WTC11 (cell line): Measurements from ENCODE around the gene TRIM22. TPM values are rescaled to one million over a fixed set of nuclear protein-coding genes. Genes with fewer than 3 reads are reported as not detected.

Source experiments
- ATAC-seq: fragments of 200-7000 bp; cut with Tn5 transposase; 2 replicates; pipeline ENCODE4 v1.10.0; 2021; ENCODE audit warnings: mild to moderate bottlenecking, moderate library complexity
- CTCF ChIA-PET: fragments of 300-600 bp; sonication (Branson Sonifier 250); formaldehyde crosslinking; loops from one replicate; lab custom pipeline; 2021; ENCODE audit warnings: antibody characterized with exemption; lab: Charles Lee
- POLR2A ChIA-PET: fragments of 350-600 bp; sonication (Branson Sonifier 250); formaldehyde crosslinking; loops from one replicate; lab custom pipeline; 2021; ENCODE audit warnings: antibody characterized with exemption; lab: Charles Lee
- DNase-seq: peaks from one replicate; pipeline ENCODE4 v3.0.0; 2021; ENCODE audit warnings: low spot score
- H3K27ac Mint-ChIP-seq: 2 replicates; pipeline ENCODE4 v1.8.0; 2021; ENCODE audit warnings: mixed read lengths
- H3K27me3 Mint-ChIP-seq: 2 replicates; pipeline ENCODE4 v1.8.0; 2021; ENCODE audit warnings: low read depth, mild to moderate bottlenecking, moderate library complexity, mixed read lengths
- H3K36me3 Mint-ChIP-seq: 2 replicates; pipeline ENCODE4 v1.8.0; 2021; ENCODE audit warnings: mixed read lengths
- H3K4me1 Mint-ChIP-seq: 2 replicates; pipeline ENCODE4 v1.8.0; 2022; ENCODE audit warnings: mixed read lengths
- H3K4me3 Mint-ChIP-seq: 2 replicates; pipeline ENCODE4 v1.8.0; 2021; ENCODE audit warnings: mild to moderate bottlenecking, moderate library complexity, mixed read lengths
- H3K9me3 Mint-ChIP-seq: 2 replicates; pipeline ENCODE4 v1.8.0; 2021; ENCODE audit warnings: mixed read lengths
- ATF1 ChIP-seq: sonication (generic); formaldehyde crosslinking; IDR thresholded peaks from 2 replicates; pipeline ENCODE4 v1.8.1; 2023; ENCODE audit warnings: mild to moderate bottlenecking, moderate library complexity, missing genetic modification reagents
- FOXJ3 ChIP-seq: sonication (generic); formaldehyde crosslinking; IDR thresholded peaks from 2 replicates; pipeline ENCODE4 v1.9.0; 2021; ENCODE audit warnings: missing genetic modification reagents, mild to moderate bottlenecking, borderline replicate concordance
- FOXK1 ChIP-seq: sonication (generic); formaldehyde crosslinking; IDR thresholded peaks from 2 replicates; pipeline ENCODE4 v1.8.0; 2022; ENCODE audit warnings: mild to moderate bottlenecking, moderate library complexity, missing genetic modification reagents
- GRHL2 ChIP-seq: fragments of 250-450 bp; sonication (Bioruptor Pico); IDR thresholded peaks from 2 replicates; pipeline ENCODE4 v1.8.0; 2022; ENCODE audit warnings: mild to moderate bottlenecking, moderate library complexity; ENCODE audit not compliant: insufficient replicate concordance, severe bottlenecking
- HMGA2 ChIP-seq: fragments of 250-450 bp; sonication (Bioruptor Pico); IDR thresholded peaks from 2 replicates; pipeline ENCODE4 v1.4.0; 2021; ENCODE audit warnings: mild to moderate bottlenecking, moderate library complexity
- JAZF1 ChIP-seq: fragments of 250-450 bp; sonication (Bioruptor Pico); IDR thresholded peaks from 2 replicates; pipeline ENCODE4 v1.9.0; 2021; ENCODE audit warnings: moderate library complexity, mild to moderate bottlenecking, inconsistent platforms
- NR1H2 ChIP-seq: sonication (generic); formaldehyde crosslinking; IDR thresholded peaks from 2 replicates; pipeline ENCODE4 v1.9.0; 2021; ENCODE audit warnings: mild to moderate bottlenecking, moderate library complexity, missing genetic modification reagents
- NR3C1 ChIP-seq: sonication (generic); formaldehyde crosslinking; conservative IDR thresholded peaks from 2 replicates; pipeline ENCODE4 v1.8.1; 2023; ENCODE audit warnings: low read depth, mild to moderate bottlenecking, missing genetic modification reagents
- RELA ChIP-seq: sonication (generic); formaldehyde crosslinking; IDR thresholded peaks from 2 replicates; pipeline ENCODE4 v1.8.1; 2022; ENCODE audit warnings: missing genetic modification reagents, mild to moderate bottlenecking, borderline replicate concordance
- RORB ChIP-seq: fragments of 250-450 bp; sonication (Bioruptor Pico); IDR thresholded peaks from 2 replicates; pipeline ENCODE4 v1.9.0; 2021; ENCODE audit warnings: mild to moderate bottlenecking
- SMAD3 ChIP-seq: sonication (generic); formaldehyde crosslinking; IDR thresholded peaks from 2 replicates; pipeline ENCODE4 v1.8.0; 2022; ENCODE audit warnings: missing genetic modification reagents, mild to moderate bottlenecking, borderline replicate concordance
- SMAD4 ChIP-seq: sonication (generic); formaldehyde crosslinking; IDR thresholded peaks from 2 replicates; pipeline ENCODE4 v1.8.0; 2022; ENCODE audit warnings: mild to moderate bottlenecking, missing genetic modification reagents
- SOX15 ChIP-seq: fragments of 250-450 bp; sonication (Bioruptor Pico); IDR thresholded peaks from 2 replicates; pipeline ENCODE4 v1.9.0; 2021; ENCODE audit warnings: mild to moderate bottlenecking
- TEAD4 ChIP-seq: sonication (generic); formaldehyde crosslinking; IDR thresholded peaks from 2 replicates; pipeline ENCODE4 v1.8.0; 2022; ENCODE audit warnings: mild to moderate bottlenecking, missing genetic modification reagents
- ZNF121 ChIP-seq: sonication (generic); formaldehyde crosslinking; IDR thresholded peaks from 2 replicates; pipeline ENCODE4 v1.8.0; 2023; ENCODE audit warnings: missing genetic modification reagents
- total RNA-seq: library from RNA; stranded (reverse); gene quantifications from 3 replicates; pipeline ENCODE4 v1.2.3, GENCODE V29; 2021
- TF ChIP-seq, protein P1 (sequence below): sonication (generic); formaldehyde crosslinking; IDR thresholded peaks from 2 replicates; pipeline ENCODE4 v1.8.1; 2023; ENCODE audit warnings: mild to moderate bottlenecking, missing genetic modification reagents, moderate library complexity
- TF ChIP-seq, protein P2 (sequence below): sonication (generic); formaldehyde crosslinking; IDR thresholded peaks from 2 replicates; pipeline ENCODE4 v1.8.0; 2022; ENCODE audit warnings: mild to moderate bottlenecking, missing genetic modification reagents
- TF ChIP-seq, protein P3 (sequence below): sonication (generic); formaldehyde crosslinking; IDR thresholded peaks from 2 replicates; pipeline ENCODE4 v1.8.0; 2022; ENCODE audit warnings: mild to moderate bottlenecking, missing genetic modification reagents
- TF ChIP-seq, protein P4 (sequence below): sonication (generic); formaldehyde crosslinking; IDR thresholded peaks from 2 replicates; pipeline ENCODE4 v1.8.0; 2023; ENCODE audit warnings: missing genetic modification reagents, mild to moderate bottlenecking, borderline replicate concordance
- TF ChIP-seq, protein P5 (sequence below): sonication (generic); formaldehyde crosslinking; IDR thresholded peaks from 2 replicates; pipeline ENCODE4 v1.8.0; 2022; ENCODE audit warnings: missing genetic modification reagents
- TF ChIP-seq, protein P6 (sequence below): sonication (generic); formaldehyde crosslinking; IDR thresholded peaks from 2 replicates; pipeline ENCODE4 v1.8.1; 2023; ENCODE audit warnings: mild to moderate bottlenecking, missing genetic modification reagents, moderate library complexity

Gene TRIM22
- total RNA-seq, 1 experiment from 2014 or later = 78.9 TPM

DNA sequence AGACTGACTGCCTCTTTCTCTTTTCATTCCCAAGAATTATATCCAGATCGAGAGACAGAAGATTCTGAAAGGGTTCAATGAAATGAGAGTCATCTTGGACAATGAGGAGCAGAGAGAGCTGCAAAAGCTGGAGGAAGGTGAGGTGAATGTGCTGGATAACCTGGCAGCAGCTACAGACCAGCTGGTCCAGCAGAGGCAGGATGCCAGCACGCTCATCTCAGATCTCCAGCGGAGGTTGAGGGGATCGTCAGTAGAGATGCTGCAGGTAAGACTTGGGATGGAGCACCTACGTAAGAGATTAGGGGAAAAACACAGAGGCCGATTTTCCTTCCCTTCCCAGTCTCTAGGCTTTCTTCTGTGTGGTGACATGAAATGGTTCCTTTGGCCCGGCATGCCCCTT is 8.7 kb downstream of the TRIM22 start:
- Mint-ChIP-seq H3K27ac (no peak overlapping the region), H3K4me1 (peaks cover 13% of the 10 kb centered on the region), H3K9me3 (no peaks in the 10 kb centered on the region), H3K27me3 (no peaks in the 10 kb centered on the region), H3K4me3 (no peak overlapping the region), H3K36me3 (peaks cover 61% of the 10 kb centered on the region)
- ChIA-PET POLR2A (no interaction called here), CTCF (interaction anchor here (1.8 kb wide), 1 partner anchor 14 kb away, joined by 4 read pairs; the partner anchor contains the start of gene TRIM5)
- no peak for DNase-seq
- TF ChIP-seq RORB (CRISPR knock-in tag) (no peak), FOXJ3 (CRISPR knock-in tag) (no peak), NR1H2 (no peak), TEAD4 (CRISPR knock-in tag) (no peak), ZNF121 (CRISPR knock-in tag) (no peak), HMGA2 (CRISPR knock-in tag) (no peak), GRHL2 (CRISPR knock-in tag) (no peak), SMAD3 (no peak), JAZF1 (CRISPR knock-in tag) (no peak), SMAD4 (CRISPR knock-in tag) (no peak)
- TF ChIP-seq, protein P1, sequence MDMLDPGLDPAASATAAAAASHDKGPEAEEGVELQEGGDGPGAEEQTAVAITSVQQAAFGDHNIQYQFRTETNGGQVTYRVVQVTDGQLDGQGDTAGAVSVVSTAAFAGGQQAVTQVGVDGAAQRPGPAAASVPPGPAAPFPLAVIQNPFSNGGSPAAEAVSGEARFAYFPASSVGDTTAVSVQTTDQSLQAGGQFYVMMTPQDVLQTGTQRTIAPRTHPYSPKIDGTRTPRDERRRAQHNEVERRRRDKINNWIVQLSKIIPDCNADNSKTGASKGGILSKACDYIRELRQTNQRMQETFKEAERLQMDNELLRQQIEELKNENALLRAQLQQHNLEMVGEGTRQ (CRISPR knock-in tag) = no peak
- no peak for ATAC-seq

DNA sequence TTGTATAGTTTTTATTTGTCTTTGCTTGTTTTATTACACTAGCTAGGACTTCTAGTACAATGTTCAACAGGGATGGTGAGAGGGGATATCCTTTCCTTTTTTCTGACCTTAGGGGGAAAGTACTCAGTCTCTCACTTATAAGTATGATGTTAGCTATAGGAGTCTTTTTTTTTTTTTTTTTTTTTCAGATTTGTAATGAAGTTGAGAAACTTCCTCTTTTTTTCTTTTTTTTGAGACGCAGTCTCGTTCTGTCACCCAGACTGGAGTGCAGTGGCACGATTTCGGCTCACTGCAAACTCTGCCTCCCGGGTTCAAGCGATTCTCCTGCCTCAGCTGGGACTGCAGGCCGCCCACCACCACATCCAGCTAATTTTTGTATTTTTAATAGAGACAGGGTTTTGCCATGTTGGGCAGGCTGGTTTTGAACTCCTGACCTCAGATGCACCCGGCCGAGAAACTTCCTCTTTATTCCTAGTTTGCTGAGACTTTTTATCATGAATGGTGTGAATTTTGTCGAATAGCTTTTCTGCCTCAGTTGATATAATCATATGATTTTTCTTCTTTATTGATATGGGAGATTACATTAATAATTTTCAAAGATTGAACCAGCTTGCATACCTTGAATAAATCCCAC is 10.9 kb downstream of the TRIM22 start:
- H3K27ac Mint-ChIP-seq = no peak overlapping the region
- no peaks in the 10 kb centered on the region for H3K9me3 Mint-ChIP-seq
- no peak for DNase-seq
- ATAC-seq = no peak
- TF ChIP-seq SOX15 (CRISPR knock-in tag) (no peak), ATF1 (CRISPR knock-in tag) (no peak), NR3C1 (CRISPR knock-in tag) (no peak), RELA (no peak)
- TF ChIP-seq, protein P2, sequence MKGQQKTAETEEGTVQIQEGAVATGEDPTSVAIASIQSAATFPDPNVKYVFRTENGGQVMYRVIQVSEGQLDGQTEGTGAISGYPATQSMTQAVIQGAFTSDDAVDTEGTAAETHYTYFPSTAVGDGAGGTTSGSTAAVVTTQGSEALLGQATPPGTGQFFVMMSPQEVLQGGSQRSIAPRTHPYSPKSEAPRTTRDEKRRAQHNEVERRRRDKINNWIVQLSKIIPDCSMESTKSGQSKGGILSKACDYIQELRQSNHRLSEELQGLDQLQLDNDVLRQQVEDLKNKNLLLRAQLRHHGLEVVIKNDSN (CRISPR knock-in tag) = no peak
- TF ChIP-seq, protein P3, sequence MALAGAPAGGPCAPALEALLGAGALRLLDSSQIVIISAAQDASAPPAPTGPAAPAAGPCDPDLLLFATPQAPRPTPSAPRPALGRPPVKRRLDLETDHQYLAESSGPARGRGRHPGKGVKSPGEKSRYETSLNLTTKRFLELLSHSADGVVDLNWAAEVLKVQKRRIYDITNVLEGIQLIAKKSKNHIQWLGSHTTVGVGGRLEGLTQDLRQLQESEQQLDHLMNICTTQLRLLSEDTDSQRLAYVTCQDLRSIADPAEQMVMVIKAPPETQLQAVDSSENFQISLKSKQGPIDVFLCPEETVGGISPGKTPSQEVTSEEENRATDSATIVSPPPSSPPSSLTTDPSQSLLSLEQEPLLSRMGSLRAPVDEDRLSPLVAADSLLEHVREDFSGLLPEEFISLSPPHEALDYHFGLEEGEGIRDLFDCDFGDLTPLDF (CRISPR knock-in tag) = no peak
- ChIA-PET POLR2A (interaction anchor here (0.6 kb wide), 2 partner anchors 194 to 487 kb away, joined by 3 to 4 read pairs; no protein-coding TSS in a partner anchor), CTCF (interaction anchor here (0.6 kb wide), 1 partner anchor 101 kb away, joined by 4 read pairs; no protein-coding TSS in a partner anchor)
- no peaks in the 10 kb centered on the region for H3K27me3 Mint-ChIP-seq
- H3K4me3 Mint-ChIP-seq = no peak overlapping the region
- H3K4me1 Mint-ChIP-seq = peaks cover 6% of the 10 kb centered on the region
- H3K36me3 Mint-ChIP-seq = peaks cover 62% of the 10 kb centered on the region

DNA sequence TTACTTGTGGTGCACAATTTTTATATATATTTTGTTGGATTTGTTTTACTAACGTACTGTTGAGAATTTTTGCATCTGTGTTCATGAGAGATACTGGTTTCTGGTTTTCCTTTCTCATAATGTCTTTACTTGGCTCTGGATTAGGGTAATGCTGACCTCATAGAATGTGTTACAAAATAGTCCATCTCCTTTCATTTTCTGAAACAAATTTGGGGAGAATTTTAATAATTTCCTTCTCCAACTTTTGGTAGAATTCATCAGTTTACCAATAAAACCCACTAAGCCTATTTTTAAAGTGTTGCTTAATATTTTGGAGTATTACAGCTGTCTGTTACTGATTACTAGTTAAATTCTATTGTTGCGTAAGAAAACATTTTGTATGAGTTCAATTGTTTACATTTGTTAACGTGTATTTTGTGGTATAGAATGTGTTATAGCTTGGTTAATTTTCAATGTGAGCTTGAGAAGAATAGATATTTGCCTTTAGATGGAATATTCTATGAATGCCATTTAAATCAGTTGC is 11.5 kb downstream of the TRIM22 start:
- CTCF ChIA-PET = no interaction called here
- Mint-ChIP-seq H3K36me3 (peaks cover 56% of the 10 kb centered on the region), H3K27me3 (no peaks in the 10 kb centered on the region), H3K4me1 (no peaks in the 10 kb centered on the region; the same call in 1 of the 2 replicates), H3K27ac (no peak overlapping the region), H3K9me3 (no peaks in the 10 kb centered on the region), H3K4me3 (no peak overlapping the region)
- POLR2A ChIA-PET = no interaction called here
- TF ChIP-seq, protein P4, sequence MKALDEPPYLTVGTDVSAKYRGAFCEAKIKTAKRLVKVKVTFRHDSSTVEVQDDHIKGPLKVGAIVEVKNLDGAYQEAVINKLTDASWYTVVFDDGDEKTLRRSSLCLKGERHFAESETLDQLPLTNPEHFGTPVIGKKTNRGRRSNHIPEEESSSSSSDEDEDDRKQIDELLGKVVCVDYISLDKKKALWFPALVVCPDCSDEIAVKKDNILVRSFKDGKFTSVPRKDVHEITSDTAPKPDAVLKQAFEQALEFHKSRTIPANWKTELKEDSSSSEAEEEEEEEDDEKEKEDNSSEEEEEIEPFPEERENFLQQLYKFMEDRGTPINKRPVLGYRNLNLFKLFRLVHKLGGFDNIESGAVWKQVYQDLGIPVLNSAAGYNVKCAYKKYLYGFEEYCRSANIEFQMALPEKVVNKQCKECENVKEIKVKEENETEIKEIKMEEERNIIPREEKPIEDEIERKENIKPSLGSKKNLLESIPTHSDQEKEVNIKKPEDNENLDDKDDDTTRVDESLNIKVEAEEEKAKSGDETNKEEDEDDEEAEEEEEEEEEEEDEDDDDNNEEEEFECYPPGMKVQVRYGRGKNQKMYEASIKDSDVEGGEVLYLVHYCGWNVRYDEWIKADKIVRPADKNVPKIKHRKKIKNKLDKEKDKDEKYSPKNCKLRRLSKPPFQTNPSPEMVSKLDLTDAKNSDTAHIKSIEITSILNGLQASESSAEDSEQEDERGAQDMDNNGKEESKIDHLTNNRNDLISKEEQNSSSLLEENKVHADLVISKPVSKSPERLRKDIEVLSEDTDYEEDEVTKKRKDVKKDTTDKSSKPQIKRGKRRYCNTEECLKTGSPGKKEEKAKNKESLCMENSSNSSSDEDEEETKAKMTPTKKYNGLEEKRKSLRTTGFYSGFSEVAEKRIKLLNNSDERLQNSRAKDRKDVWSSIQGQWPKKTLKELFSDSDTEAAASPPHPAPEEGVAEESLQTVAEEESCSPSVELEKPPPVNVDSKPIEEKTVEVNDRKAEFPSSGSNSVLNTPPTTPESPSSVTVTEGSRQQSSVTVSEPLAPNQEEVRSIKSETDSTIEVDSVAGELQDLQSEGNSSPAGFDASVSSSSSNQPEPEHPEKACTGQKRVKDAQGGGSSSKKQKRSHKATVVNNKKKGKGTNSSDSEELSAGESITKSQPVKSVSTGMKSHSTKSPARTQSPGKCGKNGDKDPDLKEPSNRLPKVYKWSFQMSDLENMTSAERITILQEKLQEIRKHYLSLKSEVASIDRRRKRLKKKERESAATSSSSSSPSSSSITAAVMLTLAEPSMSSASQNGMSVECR (CRISPR knock-in tag) = no peak
- TF ChIP-seq, protein P5, sequence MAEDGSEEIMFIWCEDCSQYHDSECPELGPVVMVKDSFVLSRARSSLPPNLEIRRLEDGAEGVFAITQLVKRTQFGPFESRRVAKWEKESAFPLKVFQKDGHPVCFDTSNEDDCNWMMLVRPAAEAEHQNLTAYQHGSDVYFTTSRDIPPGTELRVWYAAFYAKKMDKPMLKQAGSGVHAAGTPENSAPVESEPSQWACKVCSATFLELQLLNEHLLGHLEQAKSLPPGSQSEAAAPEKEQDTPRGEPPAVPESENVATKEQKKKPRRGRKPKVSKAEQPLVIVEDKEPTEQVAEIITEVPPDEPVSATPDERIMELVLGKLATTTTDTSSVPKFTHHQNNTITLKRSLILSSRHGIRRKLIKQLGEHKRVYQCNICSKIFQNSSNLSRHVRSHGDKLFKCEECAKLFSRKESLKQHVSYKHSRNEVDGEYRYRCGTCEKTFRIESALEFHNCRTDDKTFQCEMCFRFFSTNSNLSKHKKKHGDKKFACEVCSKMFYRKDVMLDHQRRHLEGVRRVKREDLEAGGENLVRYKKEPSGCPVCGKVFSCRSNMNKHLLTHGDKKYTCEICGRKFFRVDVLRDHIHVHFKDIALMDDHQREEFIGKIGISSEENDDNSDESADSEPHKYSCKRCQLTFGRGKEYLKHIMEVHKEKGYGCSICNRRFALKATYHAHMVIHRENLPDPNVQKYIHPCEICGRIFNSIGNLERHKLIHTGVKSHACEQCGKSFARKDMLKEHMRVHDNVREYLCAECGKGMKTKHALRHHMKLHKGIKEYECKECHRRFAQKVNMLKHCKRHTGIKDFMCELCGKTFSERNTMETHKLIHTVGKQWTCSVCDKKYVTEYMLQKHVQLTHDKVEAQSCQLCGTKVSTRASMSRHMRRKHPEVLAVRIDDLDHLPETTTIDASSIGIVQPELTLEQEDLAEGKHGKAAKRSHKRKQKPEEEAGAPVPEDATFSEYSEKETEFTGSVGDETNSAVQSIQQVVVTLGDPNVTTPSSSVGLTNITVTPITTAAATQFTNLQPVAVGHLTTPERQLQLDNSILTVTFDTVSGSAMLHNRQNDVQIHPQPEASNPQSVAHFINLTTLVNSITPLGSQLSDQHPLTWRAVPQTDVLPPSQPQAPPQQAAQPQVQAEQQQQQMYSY (CRISPR knock-in tag) = no peak
- TF ChIP-seq FOXK1 (CRISPR knock-in tag) = no peak
- TF ChIP-seq, protein P6, sequence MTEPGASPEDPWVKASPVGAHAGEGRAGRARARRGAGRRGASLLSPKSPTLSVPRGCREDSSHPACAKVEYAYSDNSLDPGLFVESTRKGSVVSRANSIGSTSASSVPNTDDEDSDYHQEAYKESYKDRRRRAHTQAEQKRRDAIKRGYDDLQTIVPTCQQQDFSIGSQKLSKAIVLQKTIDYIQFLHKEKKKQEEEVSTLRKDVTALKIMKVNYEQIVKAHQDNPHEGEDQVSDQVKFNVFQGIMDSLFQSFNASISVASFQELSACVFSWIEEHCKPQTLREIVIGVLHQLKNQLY = no peak
- DNase-seq (no peak), ATAC-seq (no peak)
